LNCAP (cell line): ENCODE data around the gene OR2D2.

ENCODE experiments used
- TF ChIP-seq, protein P1 (sequence below): fragments of 450-650 bp; IDR thresholded peaks from 2 replicates; pipeline ENCODE4 v1.5.1; 2017; ENCODE audit warnings: mild to moderate bottlenecking

OR2D2 gene

GRCh38 chr11:6875761-6876160 is 16.5 kb downstream of the OR2D2 start:
- TF ChIP-seq, protein P1, sequence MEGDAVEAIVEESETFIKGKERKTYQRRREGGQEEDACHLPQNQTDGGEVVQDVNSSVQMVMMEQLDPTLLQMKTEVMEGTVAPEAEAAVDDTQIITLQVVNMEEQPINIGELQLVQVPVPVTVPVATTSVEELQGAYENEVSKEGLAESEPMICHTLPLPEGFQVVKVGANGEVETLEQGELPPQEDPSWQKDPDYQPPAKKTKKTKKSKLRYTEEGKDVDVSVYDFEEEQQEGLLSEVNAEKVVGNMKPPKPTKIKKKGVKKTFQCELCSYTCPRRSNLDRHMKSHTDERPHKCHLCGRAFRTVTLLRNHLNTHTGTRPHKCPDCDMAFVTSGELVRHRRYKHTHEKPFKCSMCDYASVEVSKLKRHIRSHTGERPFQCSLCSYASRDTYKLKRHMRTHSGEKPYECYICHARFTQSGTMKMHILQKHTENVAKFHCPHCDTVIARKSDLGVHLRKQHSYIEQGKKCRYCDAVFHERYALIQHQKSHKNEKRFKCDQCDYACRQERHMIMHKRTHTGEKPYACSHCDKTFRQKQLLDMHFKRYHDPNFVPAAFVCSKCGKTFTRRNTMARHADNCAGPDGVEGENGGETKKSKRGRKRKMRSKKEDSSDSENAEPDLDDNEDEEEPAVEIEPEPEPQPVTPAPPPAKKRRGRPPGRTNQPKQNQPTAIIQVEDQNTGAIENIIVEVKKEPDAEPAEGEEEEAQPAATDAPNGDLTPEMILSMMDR: no peak

DNA sequence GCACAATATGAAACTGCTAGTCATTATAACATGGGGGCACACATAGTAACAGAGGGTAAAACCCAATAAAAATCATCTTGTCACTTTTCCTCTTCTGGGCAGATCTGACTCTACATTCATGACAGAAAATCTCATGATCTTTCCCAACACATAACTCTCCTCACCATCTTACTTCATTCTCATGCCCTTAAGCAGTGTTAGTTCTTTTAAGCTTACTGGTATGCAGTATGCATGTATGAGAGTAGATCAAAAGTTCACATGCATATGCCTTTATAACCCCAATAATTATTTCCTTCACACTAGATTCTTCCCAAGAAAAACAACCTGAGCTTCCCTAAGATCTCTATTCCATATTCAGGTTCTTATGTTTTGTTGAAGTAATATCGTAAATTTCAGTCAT is 21.0 kb downstream of the OR2D2 start:
- TF ChIP-seq, protein P1: no peak

DNA sequence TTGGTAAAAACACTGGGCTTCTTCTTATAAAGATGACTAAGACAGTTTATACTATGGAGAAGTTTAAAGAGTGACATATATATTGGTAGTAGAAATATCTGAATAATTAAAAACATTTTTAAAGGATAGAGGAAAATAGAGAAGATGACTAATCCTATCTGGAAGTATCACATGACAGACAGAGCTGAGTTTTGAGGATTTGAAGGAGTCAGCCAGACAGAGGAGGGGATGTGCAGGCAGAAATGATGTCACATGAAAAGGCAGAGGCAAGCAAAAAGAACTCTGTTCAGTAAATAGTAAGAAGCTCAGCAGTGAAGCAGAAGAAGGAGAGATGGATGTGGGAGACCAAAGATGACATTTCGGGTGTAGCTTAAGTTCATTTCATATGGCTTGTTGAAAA is 27.9 kb downstream of the OR2D2 start:
- TF ChIP-seq, protein P1: no peak

GRCh38 chr11:6862961-6863360 is 29.3 kb downstream of the OR2D2 start, which contains the start of gene OR10A2:
Gene OR10A2 (plus strand): TSS chr11:6863057. CDS start chr11:6869755, 6,698 bp downstream.
- TF ChIP-seq, protein P1: no peak

GRCh38 chr11:6856871-6857270 is 35.4 kb downstream of the OR2D2 start:
- TF ChIP-seq, protein P1: no peak

DNA sequence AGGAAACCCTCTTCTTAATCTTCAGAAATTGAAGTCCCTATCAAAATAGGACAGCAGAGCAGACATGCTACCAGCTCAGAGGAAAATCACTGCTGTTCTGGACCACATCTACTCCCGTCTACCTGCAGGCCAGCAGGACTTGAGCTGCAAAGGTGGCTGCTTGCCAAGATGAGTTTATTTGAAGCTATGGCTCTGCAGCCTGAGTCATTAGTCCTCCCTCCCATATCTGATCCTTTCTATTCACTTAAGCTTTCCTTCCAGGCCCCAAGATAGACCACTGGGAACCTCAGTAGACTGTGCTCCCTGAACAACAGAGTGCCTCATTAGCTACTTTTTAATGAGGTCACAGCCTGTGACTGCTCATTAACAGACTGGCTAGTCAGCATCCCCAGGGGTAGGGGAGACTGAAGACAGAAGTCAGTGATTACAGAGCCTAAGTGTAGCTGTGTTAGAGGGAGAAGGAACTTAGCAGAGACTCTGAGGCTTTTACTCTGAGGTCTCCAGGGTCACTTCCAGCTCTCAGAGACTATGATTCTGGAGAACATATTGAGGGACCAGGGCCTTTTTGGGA is 36.2 kb downstream of the OR2D2 start:
- TF ChIP-seq, protein P1: no peak

GRCh38 chr11:6850526-6850925 is 41.8 kb downstream of the OR2D2 start:
- TF ChIP-seq, protein P1: no peak

DNA sequence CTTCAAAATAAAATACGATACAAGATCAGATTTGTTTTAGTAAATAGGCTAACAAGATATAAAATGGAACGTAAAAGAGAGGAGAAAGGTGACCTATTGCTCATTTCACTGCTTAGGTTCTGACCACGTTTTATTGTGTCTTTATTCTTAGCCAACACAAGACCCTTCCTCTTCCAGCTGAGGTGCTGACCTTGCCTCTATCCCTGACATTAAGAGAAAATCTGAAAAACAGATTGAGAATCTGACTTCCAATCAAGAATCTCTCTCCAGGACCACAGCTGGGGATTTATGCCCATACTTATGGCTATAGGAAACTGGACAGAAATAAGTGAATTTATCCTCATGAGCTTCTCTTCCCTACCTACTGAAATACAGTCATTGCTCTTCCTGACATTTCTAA is 46.9 kb downstream of the OR2D2 start, which contains the start of gene OR10A5:
TSS of gene OR10A5 (plus strand) at position 301 of the 400 bp plus-strand sequence. CDS start at position 301, 0 bp downstream.
- TF ChIP-seq, protein P1: no peak
